Stimulated activated CD8-positive, alpha-beta memory T cell treated with anti-CD3 and anti-CD28 coated beads, Interleukin-12 subunit alpha, Interleukin-12 subunit beta, amount 100 ng/mL, for 24 hours (primary cell): ENCODE measurements around the gene LRIT3.
"Not testable (repeated sequence)": the region's sequence is repeated elsewhere in the genome, so short reads cannot be mapped to it uniquely, and the experiment has no call there.

Source experiments
- DNase-seq: peaks from one replicate; pipeline ENCODE4 v3.0.0-alpha.2; 2020; ENCODE audit errors: extremely low read depth

The LRIT3 gene

DNA sequence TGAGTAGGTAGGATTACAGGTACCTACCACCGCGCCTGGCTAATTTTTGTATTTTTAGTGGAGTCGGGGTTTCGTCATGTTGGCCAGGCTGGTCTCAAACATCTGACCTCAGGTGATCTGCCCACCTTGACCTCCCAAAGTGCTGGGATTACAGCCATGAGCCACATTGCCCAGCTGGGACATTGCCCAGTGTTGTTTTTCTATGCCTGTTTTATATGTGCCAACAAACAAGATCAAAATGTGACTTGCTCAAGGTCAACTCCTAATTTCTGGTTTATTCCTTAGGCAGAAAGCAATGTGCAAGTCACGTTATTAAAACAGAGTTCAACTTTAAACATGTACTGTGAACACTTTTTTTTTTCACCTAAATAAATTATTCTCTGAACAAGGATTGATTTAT, 2.7 kb downstream of the LRIT3 start:
- no peak for DNase-seq

- not testable (repeated sequence) for DNase-seq
These were observed 11.8 kb downstream of the LRIT3 start for GRCh38 chr4:109859426-109860300.

- no peak for DNase-seq
These were observed 13.4 kb downstream of the LRIT3 start for GRCh38 chr4:109861271-109861670.

DNA sequence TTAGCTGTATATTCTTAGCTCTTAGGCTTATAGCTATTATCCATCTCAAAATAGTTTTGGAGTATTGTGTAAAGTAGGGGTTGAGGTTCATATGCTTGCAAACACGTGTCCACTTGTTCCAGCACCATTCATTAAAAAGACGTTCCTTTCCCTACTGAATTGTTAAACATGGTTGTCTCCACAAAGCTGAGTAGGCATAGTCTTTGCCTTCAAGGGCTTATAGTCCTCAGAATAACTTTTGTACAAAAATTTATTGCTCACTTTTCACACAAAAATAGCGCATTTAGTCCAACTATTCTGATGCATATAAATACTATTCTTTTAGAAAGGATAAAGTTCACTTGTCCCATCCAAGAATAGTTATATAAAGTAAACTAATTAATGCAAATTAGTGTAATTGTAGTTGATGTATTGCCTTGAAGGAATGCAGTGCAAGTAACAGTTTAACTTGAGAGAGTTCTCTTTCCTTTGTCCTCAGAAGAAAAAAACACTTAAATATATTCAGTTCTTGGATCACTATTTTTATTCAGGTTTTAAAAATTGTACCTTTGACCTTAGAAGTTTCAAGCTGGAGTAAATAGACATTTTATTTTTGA, 14.1 kb downstream of the LRIT3 start:
- no peak for DNase-seq

- no peak for DNase-seq
These were observed 16.2 kb downstream of the LRIT3 start for GRCh38 chr4:109864134-109864533.

DNA sequence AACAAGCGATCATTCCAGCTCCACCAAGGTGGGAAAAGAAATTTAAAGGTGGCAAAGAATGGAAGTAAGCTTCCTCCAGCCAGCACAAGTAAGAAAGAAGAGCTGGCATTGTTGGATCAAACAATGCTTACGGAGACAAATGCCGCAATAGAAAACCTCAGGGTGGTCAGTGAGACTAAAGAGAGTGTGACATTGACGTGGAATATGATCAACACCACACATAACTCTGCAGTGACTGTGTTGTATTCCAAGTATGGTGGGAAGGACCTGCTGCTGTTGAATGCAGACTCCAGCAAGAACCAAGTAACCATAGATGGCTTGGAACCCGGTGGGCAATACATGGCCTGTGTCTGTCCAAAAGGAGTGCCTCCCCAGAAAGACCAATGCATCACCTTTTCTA, 22.2 kb downstream of the LRIT3 start:
- DNase-seq, result no peak

GRCh38 chr4:109872065-109872464, 24.2 kb downstream of the LRIT3 start:
- DNase-seq, result no peak

GRCh38 chr4:109872950-109873656, 25.2 kb downstream of the LRIT3 start:
- DNase-seq, result no peak

DNA sequence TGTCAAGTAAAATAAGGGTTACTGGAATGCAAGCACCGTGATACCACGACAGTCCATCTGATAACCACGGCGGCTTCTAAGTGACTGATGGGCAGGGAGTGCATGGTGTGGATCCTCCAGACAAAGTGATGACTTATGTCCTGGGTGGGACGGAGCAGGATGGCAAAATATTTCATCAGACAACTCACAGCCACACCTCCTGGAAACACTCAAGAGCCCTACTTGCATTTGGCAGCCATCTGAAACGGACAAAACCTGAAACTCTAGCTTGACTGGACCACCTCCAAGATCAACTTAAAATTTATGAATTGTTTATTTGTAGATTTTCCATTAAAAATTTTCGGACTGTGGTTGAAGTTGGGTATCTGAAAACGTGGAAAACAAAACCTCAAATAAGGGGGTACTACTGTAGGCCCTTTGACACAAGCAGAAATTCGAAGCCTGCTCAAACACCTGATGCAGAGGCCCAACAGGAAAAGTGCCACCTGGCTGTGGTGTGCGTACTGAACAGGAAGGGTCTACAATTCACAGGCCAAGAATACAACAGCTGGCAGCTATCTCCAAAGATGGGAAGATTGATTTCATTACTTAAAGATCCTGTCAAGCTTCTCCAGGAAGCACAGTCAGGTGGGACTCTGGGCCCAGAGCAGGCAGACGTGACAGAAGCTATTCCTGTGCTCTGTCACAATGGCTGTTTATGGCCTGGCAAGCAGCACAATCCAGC, 26.0 kb downstream of the LRIT3 start:
- DNase-seq, result no peak

DNA sequence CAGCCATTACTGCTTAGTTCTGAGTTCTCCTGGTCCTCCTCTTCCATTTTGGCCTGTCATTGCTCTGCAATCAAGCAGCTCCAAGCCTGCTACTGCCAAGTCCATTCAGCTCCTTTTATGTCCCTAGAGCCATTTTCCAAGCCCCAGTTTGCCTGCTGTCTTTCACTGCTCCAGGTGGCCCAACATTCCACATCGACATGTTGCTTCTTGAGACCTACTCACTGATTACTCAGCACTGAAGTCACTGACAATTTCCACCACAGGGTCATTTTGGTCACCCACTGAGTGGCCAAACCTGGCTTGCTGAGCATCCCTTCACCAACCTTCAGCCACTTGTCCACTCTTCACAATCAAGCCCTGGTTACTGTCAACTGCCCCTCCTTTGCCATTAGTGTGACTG, 27.2 kb downstream of the LRIT3 start:
- no peak for DNase-seq

GRCh38 chr4:109875553-109875952, 27.6 kb downstream of the LRIT3 start:
- DNase-seq, result not testable (repeated sequence)

DNA sequence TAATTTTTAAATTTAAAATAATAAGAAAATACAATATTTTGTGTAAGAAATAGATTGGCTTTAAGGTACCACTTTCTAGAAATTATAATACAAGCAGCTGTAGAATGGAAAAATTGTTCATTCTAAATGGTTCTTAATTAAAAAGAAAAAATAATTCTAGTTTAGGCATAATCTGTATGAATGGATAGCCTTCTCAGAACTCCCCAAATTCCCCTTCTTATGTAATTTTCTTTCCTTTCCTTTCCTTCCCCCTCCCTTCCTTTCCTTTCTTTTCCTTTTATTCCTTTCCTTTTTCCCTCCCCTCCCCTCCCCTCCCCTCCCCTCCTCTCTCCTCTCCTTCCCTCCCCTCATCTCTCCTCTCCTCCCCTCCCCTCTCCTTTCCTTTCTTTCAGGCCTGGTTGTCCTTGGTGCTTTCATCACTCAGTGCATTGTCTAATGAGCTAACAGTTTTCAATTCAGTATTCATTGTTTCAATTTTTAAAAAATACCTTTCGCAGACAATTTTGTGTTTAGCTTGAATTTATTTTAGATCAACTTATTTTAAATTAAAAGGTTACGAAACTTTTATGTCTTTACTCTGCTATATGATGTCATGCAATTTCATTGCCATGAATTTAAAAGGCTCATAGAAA, 28.8 kb downstream of the LRIT3 start:
- DNase-seq, result no peak

DNA sequence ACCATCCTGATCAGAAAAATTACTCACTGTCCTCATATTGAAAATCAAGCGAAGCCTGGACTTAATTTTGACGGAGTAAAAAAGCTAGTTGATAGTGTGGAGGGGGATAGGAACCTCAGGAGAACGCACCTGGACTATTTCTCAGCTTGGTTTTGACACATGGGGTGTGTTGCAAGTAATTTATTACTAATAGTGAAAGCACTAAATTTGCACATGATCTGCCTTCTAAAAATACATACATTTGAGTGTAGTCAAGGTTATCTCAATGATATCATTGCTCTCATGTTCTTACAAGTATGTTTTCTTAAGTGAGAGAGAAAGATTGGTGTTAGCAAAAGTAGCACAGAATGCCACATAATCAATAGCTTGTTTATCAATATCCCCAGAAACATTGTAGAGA, 29.5 kb downstream of the LRIT3 start:
- DNase-seq, result no peak

GRCh38 chr4:109878355-109878754, 30.4 kb downstream of the LRIT3 start:
- DNase-seq, result no peak

GRCh38 chr4:109879081-109879480, 31.2 kb downstream of the LRIT3 start:
- no peak for DNase-seq

- no peak for DNase-seq
These were observed 31.9 kb downstream of the LRIT3 start for GRCh38 chr4:109879636-109880314.

- DNase-seq, result no peak
These were observed 38.4 kb downstream of the LRIT3 start for GRCh38 chr4:109886303-109886702.

DNA sequence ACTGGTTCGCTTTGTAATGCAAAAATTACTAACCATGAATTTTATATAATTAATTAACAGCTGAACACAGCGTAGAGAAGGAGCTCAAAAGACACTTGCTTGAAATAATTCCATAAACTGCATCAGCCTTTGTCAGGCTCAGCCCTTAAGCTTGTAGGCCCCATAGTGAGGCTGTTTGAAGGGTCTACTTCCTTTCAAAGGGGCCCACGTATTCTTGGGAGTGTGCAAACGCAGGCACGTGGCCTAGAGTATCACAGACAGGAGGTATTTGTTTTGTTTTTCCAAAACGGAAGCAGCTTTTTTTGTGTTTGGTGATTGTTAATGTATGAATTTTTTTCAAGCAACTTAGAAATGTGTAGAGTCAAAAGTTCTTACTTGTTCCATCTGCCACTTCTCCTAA, 39.2 kb downstream of the LRIT3 start:
- DNase-seq, result no peak

- no peak for DNase-seq
These were observed 42.2 kb downstream of the LRIT3 start for GRCh38 chr4:109890076-109890475.

DNA sequence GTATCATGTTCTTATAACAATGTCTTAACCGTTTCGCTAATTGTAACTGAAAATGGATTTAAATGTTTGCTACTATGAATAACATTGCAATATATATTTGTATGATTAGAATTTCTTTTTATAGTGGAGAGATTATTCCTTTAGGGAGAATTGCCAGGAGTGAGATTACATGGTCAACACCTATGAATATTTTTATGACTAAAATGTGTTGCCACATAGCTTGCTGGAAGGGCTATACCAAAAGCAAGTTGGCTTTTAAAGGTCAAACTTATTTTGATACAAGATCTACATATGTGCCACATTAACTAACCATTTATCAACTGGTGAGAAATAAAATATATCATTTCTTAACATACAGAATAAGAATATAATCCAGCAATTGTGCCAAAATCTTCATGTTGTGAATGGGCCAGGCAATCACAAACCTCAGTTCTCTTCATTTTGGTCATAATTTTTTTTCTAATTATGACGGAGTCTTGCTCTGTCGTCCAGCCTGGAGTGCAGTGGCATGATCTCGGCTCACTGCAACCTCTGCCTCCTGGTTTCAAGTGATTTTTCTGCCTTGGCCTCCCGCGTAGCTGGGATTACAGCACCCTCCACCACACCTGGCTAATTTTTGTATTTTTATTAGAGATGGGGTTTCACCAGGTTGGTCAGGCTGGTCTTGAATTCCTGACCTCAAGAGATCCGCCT, 54.8 kb downstream of the LRIT3 start:
- DNase-seq, result no peak
